Neuron (in vitro differentiated cells): Measurements from ENCODE around the gene PLCG1.

Experiments used
- H2AFZ ChIP-seq: one replicate; pipeline ENCODE4 v1.6.1; 2013; ENCODE audit warnings: low read depth, mild to moderate bottlenecking, inconsistent platforms, low read length, moderate library complexity
- H3K27me3 ChIP-seq: one replicate; pipeline ENCODE4 v1.6.1; 2013; ENCODE audit warnings: low read length; ENCODE audit not compliant: insufficient read depth
- H3K36me3 ChIP-seq: one replicate; pipeline ENCODE4 v1.6.1; 2013; ENCODE audit warnings: low read length; ENCODE audit not compliant: insufficient read depth
- H3K4me1 ChIP-seq: one replicate; pipeline ENCODE4 v1.6.1; 2013; ENCODE audit warnings: low read length; ENCODE audit not compliant: insufficient read depth
- H3K4me3 ChIP-seq: 2 replicates; pipeline ENCODE4 v1.5.1; 2013; ENCODE audit warnings: mild to moderate bottlenecking, low read length, moderate library complexity
- H3K9me3 ChIP-seq: one replicate; pipeline ENCODE4 v1.6.1; 2013; ENCODE audit warnings: low read length

Gene PLCG1

GRCh38 chr20:41169791-41170351 is 32.5 kb downstream of the PLCG1 start:
- Histone ChIP-seq H3K36me3 (peaks cover 94% of the 10 kb centered on the region), H3K27me3 (no peaks in the 10 kb centered on the region), H3K4me3 (no peak overlapping the region), H2AFZ (no peak overlapping the region), H3K4me1 (no peaks in the 10 kb centered on the region), H3K9me3 (no peaks in the 10 kb centered on the region)

- H3K4me1 ChIP-seq, result no peaks in the 10 kb centered on the region
- no peak overlapping the region for H3K4me3 ChIP-seq
- H3K9me3 ChIP-seq, result no peaks in the 10 kb centered on the region
- H3K36me3 ChIP-seq, result peaks cover 94% of the 10 kb centered on the region
- H3K27me3 ChIP-seq, result no peaks in the 10 kb centered on the region
- no peak overlapping the region for H2AFZ ChIP-seq
Observed at GRCh38 chr20:41170386-41171105, 33.2 kb downstream of the PLCG1 start.

- H3K36me3 ChIP-seq, result peaks cover 94% of the 10 kb centered on the region
- H3K9me3 ChIP-seq, result no peaks in the 10 kb centered on the region
- H3K4me1 ChIP-seq, result no peaks in the 10 kb centered on the region
- H3K4me3 ChIP-seq, result no peak overlapping the region
- H2AFZ ChIP-seq, result no peak overlapping the region
- no peaks in the 10 kb centered on the region for H3K27me3 ChIP-seq
Observed at GRCh38 chr20:41171736-41172295, 34.5 kb downstream of the PLCG1 start.

- Histone ChIP-seq H3K27me3 (no peaks in the 10 kb centered on the region), H3K4me3 (no peak overlapping the region), H3K9me3 (no peaks in the 10 kb centered on the region), H3K36me3 (peaks cover 94% of the 10 kb centered on the region), H3K4me1 (peaks cover 3% of the 10 kb centered on the region), H2AFZ (no peak overlapping the region)
Observed at GRCh38 chr20:41172296-41173140, 35.2 kb downstream of the PLCG1 start.

GRCh38 chr20:41173161-41173721 is 35.9 kb downstream of the PLCG1 start:
- Histone ChIP-seq H3K36me3 (peaks cover 93% of the 10 kb centered on the region), H3K27me3 (no peaks in the 10 kb centered on the region), H3K4me3 (no peak overlapping the region), H3K4me1 (peaks cover 10% of the 10 kb centered on the region), H3K9me3 (no peaks in the 10 kb centered on the region), H2AFZ (no peak overlapping the region)

- Histone ChIP-seq H3K36me3 (peaks cover 93% of the 10 kb centered on the region), H3K4me1 (peaks cover 16% of the 10 kb centered on the region), H3K27me3 (no peaks in the 10 kb centered on the region), H3K4me3 (no peak overlapping the region), H3K9me3 (no peaks in the 10 kb centered on the region), H2AFZ (no peak overlapping the region)
Observed at GRCh38 chr20:41173791-41174341, 36.5 kb downstream of the PLCG1 start.

- H3K9me3 ChIP-seq, result no peaks in the 10 kb centered on the region
- no peak overlapping the region for H2AFZ ChIP-seq
- peaks cover 20% of the 10 kb centered on the region for H3K4me1 ChIP-seq
- no peak overlapping the region for H3K4me3 ChIP-seq
- peaks cover 91% of the 10 kb centered on the region for H3K36me3 ChIP-seq
- H3K27me3 ChIP-seq, result no peaks in the 10 kb centered on the region
Observed at GRCh38 chr20:41174373-41174772, 37.0 kb downstream of the PLCG1 start.

GRCh38 chr20:41174782-41175181 is 37.4 kb downstream of the PLCG1 start:
- Histone ChIP-seq H3K4me1 (peaks cover 20% of the 10 kb centered on the region), H3K36me3 (peaks cover 88% of the 10 kb centered on the region), H3K9me3 (no peaks in the 10 kb centered on the region), H2AFZ (no peak overlapping the region), H3K27me3 (no peaks in the 10 kb centered on the region), H3K4me3 (no peak overlapping the region)

- no peaks in the 10 kb centered on the region for H3K9me3 ChIP-seq
- peaks cover 83% of the 10 kb centered on the region for H3K36me3 ChIP-seq
- H3K27me3 ChIP-seq, result no peaks in the 10 kb centered on the region
- H3K4me1 ChIP-seq, result peaks cover 20% of the 10 kb centered on the region
- H2AFZ ChIP-seq, result no peak overlapping the region
- H3K4me3 ChIP-seq, result no peak overlapping the region
Observed at GRCh38 chr20:41175201-41175651, 37.9 kb downstream of the PLCG1 start.

- no peaks in the 10 kb centered on the region for H3K9me3 ChIP-seq
- no peaks in the 10 kb centered on the region for H3K27me3 ChIP-seq
- no peak overlapping the region for H2AFZ ChIP-seq
- no peak overlapping the region for H3K4me3 ChIP-seq
- peaks cover 20% of the 10 kb centered on the region for H3K4me1 ChIP-seq
- H3K36me3 ChIP-seq, result peaks cover 77% of the 10 kb centered on the region
Observed at GRCh38 chr20:41175727-41176330, 38.5 kb downstream of the PLCG1 start.

- peaks cover 69% of the 10 kb centered on the region for H3K36me3 ChIP-seq
- H2AFZ ChIP-seq, result no peak overlapping the region
- H3K9me3 ChIP-seq, result no peaks in the 10 kb centered on the region
- peaks cover 20% of the 10 kb centered on the region for H3K4me1 ChIP-seq
- H3K27me3 ChIP-seq, result no peaks in the 10 kb centered on the region
- H3K4me3 ChIP-seq, result no peak overlapping the region
Observed at GRCh38 chr20:41176711-41177552, 39.6 kb downstream of the PLCG1 start.

GRCh38 chr20:41177636-41178035 is 40.3 kb downstream of the PLCG1 start:
- H3K4me3 ChIP-seq, result no peak overlapping the region
- no peaks in the 10 kb centered on the region for H3K9me3 ChIP-seq
- H3K36me3 ChIP-seq, result peaks cover 64% of the 10 kb centered on the region
- no peak overlapping the region for H2AFZ ChIP-seq
- no peaks in the 10 kb centered on the region for H3K27me3 ChIP-seq
- H3K4me1 ChIP-seq, result peaks cover 20% of the 10 kb centered on the region
